ENCODE measurements around the gene COLQ.
A peak's percentile ranks its signal among the peaks of the same experiment; 100 is the strongest.

The COLQ gene

DNA sequence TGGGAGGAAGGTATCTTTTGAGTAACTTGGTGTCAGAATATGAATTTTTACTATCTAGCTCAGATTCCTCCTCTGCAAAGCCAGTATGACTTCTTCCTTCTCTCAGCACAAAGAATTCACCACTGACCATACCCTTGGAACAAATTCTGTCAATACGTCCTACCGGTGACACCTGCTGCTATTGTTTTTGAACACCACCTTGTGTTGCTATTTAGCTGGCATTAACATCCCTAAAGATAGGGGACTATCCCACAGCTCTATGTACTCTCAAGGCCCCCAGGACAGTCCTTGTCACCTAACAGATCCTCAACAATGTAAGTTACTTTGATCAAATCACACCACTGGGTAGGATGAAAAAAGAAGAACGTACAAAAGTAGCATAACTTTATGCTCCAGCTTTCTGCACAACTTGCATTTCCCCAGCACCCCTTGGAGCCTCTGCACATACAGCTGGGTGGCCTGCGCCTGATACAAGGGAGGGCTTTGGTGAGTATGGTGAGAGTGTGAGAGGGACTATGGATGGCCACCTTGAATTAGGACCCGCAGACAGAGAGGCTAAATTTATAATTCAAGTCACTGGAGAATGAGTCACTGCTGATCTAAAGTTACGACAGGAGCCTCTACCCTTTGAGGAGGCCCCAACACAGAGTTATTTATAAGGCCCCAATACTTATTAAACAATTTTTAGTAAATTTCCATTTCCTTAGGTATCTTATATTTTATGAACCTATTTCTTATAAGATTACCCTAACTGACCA lies 2.3 kb upstream of the COLQ start:
- Histone ChIP-seq H3K4me3 (ENCODE audit: insufficient read depth, low read depth, low read length, poor library complexity, severe bottlenecking) (no peak overlapping the region), H3K9me3 (ENCODE audit: control insufficient read depth, low read length) (no peaks in the 10 kb centered on the region), H3K27ac (ENCODE audit: insufficient read depth, low read length, poor library complexity, severe bottlenecking) (no peak overlapping the region), H3K27me3 (replicated peaks; ENCODE audit: control insufficient read depth, insufficient read depth, low read length, poor library complexity, severe bottlenecking) (no peaks in the 10 kb centered on the region), H3K36me3 (ENCODE audit: control insufficient read depth, insufficient read depth, low read length) (no peaks in the 10 kb centered on the region), H3K4me1 (ENCODE audit: control insufficient read depth, insufficient read depth, low read length, poor library complexity, severe bottlenecking) (peaks cover 15% of the 10 kb centered on the region)
- DNase-seq, result no peak

GRCh38 chr3:15522016-15522415 lies 510 bp upstream of the COLQ start:
- H3K4me3 ChIP-seq (ENCODE audit: insufficient read depth, low read depth, low read length, poor library complexity, severe bottlenecking), result no peak overlapping the region
- no peaks in the 10 kb centered on the region for H3K9me3 ChIP-seq (ENCODE audit: control insufficient read depth, low read length)
- H3K27me3 ChIP-seq (replicated peaks; ENCODE audit: control insufficient read depth, insufficient read depth, low read length, poor library complexity, severe bottlenecking), result no peaks in the 10 kb centered on the region
- H3K36me3 ChIP-seq (ENCODE audit: control insufficient read depth, insufficient read depth, low read length), result no peaks in the 10 kb centered on the region
- H3K27ac ChIP-seq (ENCODE audit: insufficient read depth, low read length, poor library complexity, severe bottlenecking), result no peak overlapping the region
- H3K4me1 ChIP-seq (ENCODE audit: control insufficient read depth, insufficient read depth, low read length, poor library complexity, severe bottlenecking), result peaks cover 4% of the 10 kb centered on the region
- no peak for DNase-seq

DNA sequence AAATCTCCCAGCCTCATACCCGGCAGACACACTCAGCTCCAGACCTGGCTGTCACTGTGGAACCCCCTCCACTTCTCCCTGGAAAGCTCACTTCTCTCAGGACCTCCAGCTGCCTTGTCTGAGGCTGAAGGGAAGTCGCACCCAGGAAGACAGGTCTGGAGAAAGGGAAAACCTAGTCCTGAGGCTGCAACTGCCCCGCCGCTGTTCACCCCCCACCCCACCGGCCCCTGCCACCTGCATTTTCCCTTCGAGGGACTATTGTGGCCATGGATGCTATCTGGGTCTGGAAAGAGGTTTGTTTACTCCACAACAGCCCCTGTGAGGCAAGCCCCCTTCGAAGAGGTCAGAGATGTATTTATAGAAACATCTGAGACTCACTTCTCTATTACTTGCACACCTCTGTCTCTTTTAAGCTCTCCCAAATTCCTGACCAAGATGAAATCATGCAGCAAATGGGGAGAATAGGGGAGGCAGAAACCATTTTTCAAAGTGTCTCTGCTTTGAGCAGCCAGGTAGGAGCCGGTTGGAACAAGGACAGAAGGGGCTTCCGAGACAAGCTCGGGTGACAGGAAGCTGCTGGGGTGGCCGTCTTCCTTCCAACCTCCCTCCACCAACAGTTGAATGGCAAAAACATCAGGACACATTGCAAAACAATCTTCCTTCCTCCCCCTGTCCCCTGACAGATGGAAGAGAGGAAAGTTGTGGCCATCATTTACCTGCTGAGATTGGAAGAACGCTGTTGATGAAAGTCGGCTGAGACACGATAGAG lies 518 bp downstream of the COLQ start:
- no peak overlapping the region for H3K27ac ChIP-seq (ENCODE audit: insufficient read depth, low read length, poor library complexity, severe bottlenecking)
- H3K27me3 ChIP-seq (replicated peaks; ENCODE audit: control insufficient read depth, insufficient read depth, low read length, poor library complexity, severe bottlenecking), result no peaks in the 10 kb centered on the region
- peaks cover 4% of the 10 kb centered on the region for H3K4me1 ChIP-seq (ENCODE audit: control insufficient read depth, insufficient read depth, low read length, poor library complexity, severe bottlenecking)
- no peaks in the 10 kb centered on the region for H3K36me3 ChIP-seq (ENCODE audit: control insufficient read depth, insufficient read depth, low read length)
- DNase-seq, result no peak
- H3K9me3 ChIP-seq (ENCODE audit: control insufficient read depth, low read length), result no peaks in the 10 kb centered on the region
- peak overlapping the region; percentile 12 for H3K4me3 ChIP-seq (ENCODE audit: insufficient read depth, low read depth, low read length, poor library complexity, severe bottlenecking)

DNA sequence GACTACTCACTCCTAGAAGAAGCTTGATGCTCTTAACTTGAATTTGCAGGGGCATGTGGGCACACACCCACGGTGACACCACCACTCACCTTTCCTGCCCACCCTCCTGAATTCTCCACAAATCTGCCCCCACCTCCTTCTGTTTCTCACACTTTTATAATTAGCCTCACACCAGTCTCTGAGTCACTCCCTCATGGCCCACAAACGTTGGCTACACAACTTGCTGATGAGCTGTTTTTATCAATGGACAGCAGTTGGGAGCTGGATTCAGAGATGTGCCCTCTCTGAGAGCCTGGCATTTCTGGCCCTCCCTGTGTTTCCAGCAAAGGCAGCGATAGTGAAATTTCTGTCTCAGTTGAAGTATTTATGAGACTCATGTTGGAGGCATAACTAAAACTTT lies 1.3 kb downstream of the COLQ start:
- Histone ChIP-seq H3K9me3 (ENCODE audit: control insufficient read depth, low read length) (no peaks in the 10 kb centered on the region), H3K4me1 (ENCODE audit: control insufficient read depth, insufficient read depth, low read length, poor library complexity, severe bottlenecking) (peaks cover 4% of the 10 kb centered on the region), H3K27me3 (replicated peaks; ENCODE audit: control insufficient read depth, insufficient read depth, low read length, poor library complexity, severe bottlenecking) (no peaks in the 10 kb centered on the region), H3K36me3 (ENCODE audit: control insufficient read depth, insufficient read depth, low read length) (no peaks in the 10 kb centered on the region), H3K27ac (ENCODE audit: insufficient read depth, low read length, poor library complexity, severe bottlenecking) (no peak overlapping the region), H3K4me3 (ENCODE audit: insufficient read depth, low read depth, low read length, poor library complexity, severe bottlenecking) (no peak overlapping the region)
- peak in 1 of 3 donors; percentile 10 for DNase-seq

GRCh38 chr3:15519096-15519495 lies 2.4 kb downstream of the COLQ start:
- no peak overlapping the region for H3K27ac ChIP-seq (ENCODE audit: insufficient read depth, low read length, poor library complexity, severe bottlenecking)
- no peak for DNase-seq
- no peaks in the 10 kb centered on the region for H3K27me3 ChIP-seq (replicated peaks; ENCODE audit: control insufficient read depth, insufficient read depth, low read length, poor library complexity, severe bottlenecking)
- H3K4me3 ChIP-seq (ENCODE audit: insufficient read depth, low read depth, low read length, poor library complexity, severe bottlenecking), result no peak overlapping the region
- peaks cover 8% of the 10 kb centered on the region for H3K4me1 ChIP-seq (ENCODE audit: control insufficient read depth, insufficient read depth, low read length, poor library complexity, severe bottlenecking)
- H3K9me3 ChIP-seq (ENCODE audit: control insufficient read depth, low read length), result no peaks in the 10 kb centered on the region
- no peaks in the 10 kb centered on the region for H3K36me3 ChIP-seq (ENCODE audit: control insufficient read depth, insufficient read depth, low read length)

GRCh38 chr3:15514663-15515340 lies 6.7 kb downstream of the COLQ start:
- H3K9me3 ChIP-seq (ENCODE audit: control insufficient read depth, low read length), result no peaks in the 10 kb centered on the region

DNA sequence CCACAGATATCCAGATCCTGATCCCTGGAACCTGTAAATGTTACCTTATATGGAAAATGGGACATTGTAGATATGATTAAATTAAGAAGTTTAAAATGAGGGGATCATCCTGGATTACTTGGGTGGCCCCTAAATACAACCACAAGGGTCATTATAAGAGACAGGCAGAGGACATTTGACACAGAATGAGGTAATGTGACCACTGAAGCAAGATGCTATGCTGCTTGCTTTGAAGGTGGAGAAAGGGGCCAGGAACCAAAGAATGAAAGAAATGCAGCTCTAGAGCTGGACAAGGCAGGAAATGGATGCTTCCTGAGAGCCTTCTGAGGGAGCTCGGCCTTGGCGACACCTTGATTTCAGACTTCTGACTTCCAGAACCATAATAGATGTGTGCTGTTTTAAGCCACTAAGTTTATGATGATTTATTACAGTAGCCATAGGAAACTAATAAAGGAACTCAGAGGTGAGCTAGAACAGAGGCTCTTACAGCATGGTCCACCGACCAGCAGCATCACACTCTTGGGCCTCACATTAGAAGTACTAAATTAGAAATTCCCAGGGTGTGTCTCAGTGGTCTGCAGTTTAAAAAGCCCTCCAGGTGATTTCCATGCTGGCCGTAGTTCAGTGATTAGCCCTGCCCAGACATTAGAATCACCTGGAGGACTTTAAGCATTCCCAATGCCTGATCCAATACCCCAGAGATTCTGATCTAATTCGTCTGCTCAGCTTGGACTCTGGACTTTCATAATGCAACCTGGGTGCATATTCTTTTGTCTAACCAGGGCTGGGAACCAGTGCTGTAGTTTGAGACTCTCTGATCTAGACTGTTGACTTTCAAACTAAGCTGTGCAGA lies 7.5 kb downstream of the COLQ start:
- Histone ChIP-seq H3K27ac (ENCODE audit: insufficient read depth, low read length, poor library complexity, severe bottlenecking) (no peak overlapping the region), H3K4me1 (ENCODE audit: control insufficient read depth, insufficient read depth, low read length, poor library complexity, severe bottlenecking) (peaks cover 6% of the 10 kb centered on the region), H3K9me3 (ENCODE audit: control insufficient read depth, low read length) (no peaks in the 10 kb centered on the region), H3K4me3 (ENCODE audit: insufficient read depth, low read depth, low read length, poor library complexity, severe bottlenecking) (no peak overlapping the region), H3K27me3 (replicated peaks; ENCODE audit: control insufficient read depth, insufficient read depth, low read length, poor library complexity, severe bottlenecking) (no peaks in the 10 kb centered on the region), H3K36me3 (ENCODE audit: control insufficient read depth, insufficient read depth, low read length) (no peaks in the 10 kb centered on the region)
- no peak for DNase-seq

More at GRCh38 chr3:15514663-15515340, 6.7 kb downstream of the COLQ start:
- no peak for DNase-seq
- Histone ChIP-seq H3K27me3 (replicated peaks; ENCODE audit: control insufficient read depth, insufficient read depth, low read length, poor library complexity, severe bottlenecking) (no peaks in the 10 kb centered on the region), H3K4me1 (ENCODE audit: control insufficient read depth, insufficient read depth, low read length, poor library complexity, severe bottlenecking) (peaks cover 6% of the 10 kb centered on the region), H3K27ac (ENCODE audit: insufficient read depth, low read length, poor library complexity, severe bottlenecking) (no peak overlapping the region), H3K4me3 (ENCODE audit: insufficient read depth, low read depth, low read length, poor library complexity, severe bottlenecking) (no peak overlapping the region), H3K36me3 (ENCODE audit: control insufficient read depth, insufficient read depth, low read length) (no peaks in the 10 kb centered on the region)

DNA sequence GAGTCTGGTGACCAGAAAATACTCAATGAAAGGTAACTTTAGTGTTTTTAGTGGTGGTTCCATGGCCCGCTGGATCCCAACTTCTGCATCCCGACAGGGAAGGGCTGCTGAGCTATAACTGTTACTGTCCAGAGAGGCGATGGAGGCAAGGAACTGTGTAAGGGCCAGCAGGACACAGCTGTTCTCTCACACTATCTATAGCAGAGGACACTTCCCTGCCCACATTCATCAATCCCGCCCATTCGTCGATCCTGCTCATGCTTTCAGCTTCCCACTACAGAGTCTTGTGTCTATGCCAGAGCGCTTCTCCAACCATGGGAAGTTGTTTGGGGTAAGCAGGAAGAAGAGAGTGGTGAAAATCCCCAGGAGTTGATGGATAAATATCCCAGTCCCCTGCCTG lies 8.4 kb downstream of the COLQ start:
- Histone ChIP-seq H3K27me3 (replicated peaks; ENCODE audit: control insufficient read depth, insufficient read depth, low read length, poor library complexity, severe bottlenecking) (no peaks in the 10 kb centered on the region), H3K4me1 (ENCODE audit: control insufficient read depth, insufficient read depth, low read length, poor library complexity, severe bottlenecking) (peaks cover 6% of the 10 kb centered on the region), H3K4me3 (ENCODE audit: insufficient read depth, low read depth, low read length, poor library complexity, severe bottlenecking) (no peak overlapping the region), H3K27ac (ENCODE audit: insufficient read depth, low read length, poor library complexity, severe bottlenecking) (no peak overlapping the region), H3K36me3 (ENCODE audit: control insufficient read depth, insufficient read depth, low read length) (no peaks in the 10 kb centered on the region), H3K9me3 (ENCODE audit: control insufficient read depth, low read length) (no peaks in the 10 kb centered on the region)
- no peak for DNase-seq

DNA sequence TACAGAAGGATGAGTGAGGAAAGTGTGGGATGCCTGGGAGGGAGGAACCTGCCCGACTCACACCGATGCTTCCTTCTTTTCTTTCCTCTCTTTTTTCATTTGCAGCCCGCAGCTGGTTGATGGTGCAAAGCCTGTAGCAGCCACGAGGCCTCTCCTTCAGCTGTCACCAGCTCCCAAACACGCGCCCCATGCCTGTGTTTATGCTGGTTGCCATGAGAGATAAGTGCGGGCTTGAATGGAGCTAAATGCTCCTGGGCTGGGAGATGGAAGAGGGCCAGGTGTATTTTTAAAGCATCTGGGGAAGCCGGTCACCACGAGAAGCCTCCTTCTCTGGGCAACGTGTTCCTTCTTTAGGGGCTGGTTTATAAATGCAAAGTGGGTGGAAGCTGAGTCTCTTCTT lies 9.3 kb downstream of the COLQ start:
- H3K27me3 ChIP-seq (replicated peaks; ENCODE audit: control insufficient read depth, insufficient read depth, low read length, poor library complexity, severe bottlenecking), result no peaks in the 10 kb centered on the region
- peaks cover 6% of the 10 kb centered on the region for H3K4me1 ChIP-seq (ENCODE audit: control insufficient read depth, insufficient read depth, low read length, poor library complexity, severe bottlenecking)
- no peak for DNase-seq
- no peak overlapping the region for H3K27ac ChIP-seq (ENCODE audit: insufficient read depth, low read length, poor library complexity, severe bottlenecking)
- H3K36me3 ChIP-seq (ENCODE audit: control insufficient read depth, insufficient read depth, low read length), result no peaks in the 10 kb centered on the region
- H3K9me3 ChIP-seq (ENCODE audit: control insufficient read depth, low read length), result no peaks in the 10 kb centered on the region
- H3K4me3 ChIP-seq (ENCODE audit: insufficient read depth, low read depth, low read length, poor library complexity, severe bottlenecking), result no peak overlapping the region

Data from effector memory CD4-positive, alpha-beta T cell (primary cell).